ENCODE results near the gene STX10. TPM values are rescaled to one million over a fixed set of nuclear protein-coding genes. Genes with fewer than 3 reads are reported as not detected.

Gene STX10
- total RNA-seq, 2 donors from 2014 or later, result 30.8 to 83.4 TPM

DNA sequence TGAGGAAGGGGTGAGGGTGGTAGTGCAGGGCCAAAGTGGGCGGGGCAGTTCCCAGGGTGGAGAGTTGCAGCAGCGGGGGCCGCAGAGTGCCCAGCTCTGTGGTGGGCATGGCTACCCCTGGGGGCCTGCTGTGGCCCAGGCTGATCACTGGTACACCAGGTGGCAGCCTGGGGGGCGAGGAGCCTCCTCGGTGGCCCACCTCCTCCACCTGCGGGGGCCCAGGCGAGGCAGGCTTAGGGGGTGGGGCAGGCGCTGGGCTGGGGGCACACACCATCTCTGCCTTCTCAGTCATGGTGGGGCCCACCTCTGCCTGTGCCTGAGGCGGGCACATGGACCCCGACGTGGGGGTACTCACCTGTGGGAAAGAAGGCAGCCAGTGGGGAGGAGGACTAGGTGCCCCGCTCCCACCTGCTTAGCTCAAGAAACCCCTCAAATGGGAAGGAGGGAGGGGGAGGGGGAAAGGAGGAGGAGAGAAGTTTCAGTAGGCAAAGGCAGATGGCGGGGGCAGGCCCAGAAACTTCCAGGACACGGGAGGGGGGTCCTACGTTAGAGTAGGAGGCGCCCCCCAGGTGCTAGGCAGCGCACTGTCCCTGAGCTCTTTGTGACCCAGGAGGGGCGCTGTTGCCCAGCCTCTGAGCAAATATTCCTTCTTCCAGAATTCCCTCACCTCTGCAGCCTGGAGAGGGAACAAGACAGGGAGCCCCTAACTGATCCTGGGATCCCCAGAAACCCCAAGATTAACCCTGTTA is 49.2 kb downstream of the STX10 start:
- H3K27ac ChIP-seq, result peak overlapping the region in 1 of 2 donors; percentile 33
- TF ChIP-seq, protein P1, sequence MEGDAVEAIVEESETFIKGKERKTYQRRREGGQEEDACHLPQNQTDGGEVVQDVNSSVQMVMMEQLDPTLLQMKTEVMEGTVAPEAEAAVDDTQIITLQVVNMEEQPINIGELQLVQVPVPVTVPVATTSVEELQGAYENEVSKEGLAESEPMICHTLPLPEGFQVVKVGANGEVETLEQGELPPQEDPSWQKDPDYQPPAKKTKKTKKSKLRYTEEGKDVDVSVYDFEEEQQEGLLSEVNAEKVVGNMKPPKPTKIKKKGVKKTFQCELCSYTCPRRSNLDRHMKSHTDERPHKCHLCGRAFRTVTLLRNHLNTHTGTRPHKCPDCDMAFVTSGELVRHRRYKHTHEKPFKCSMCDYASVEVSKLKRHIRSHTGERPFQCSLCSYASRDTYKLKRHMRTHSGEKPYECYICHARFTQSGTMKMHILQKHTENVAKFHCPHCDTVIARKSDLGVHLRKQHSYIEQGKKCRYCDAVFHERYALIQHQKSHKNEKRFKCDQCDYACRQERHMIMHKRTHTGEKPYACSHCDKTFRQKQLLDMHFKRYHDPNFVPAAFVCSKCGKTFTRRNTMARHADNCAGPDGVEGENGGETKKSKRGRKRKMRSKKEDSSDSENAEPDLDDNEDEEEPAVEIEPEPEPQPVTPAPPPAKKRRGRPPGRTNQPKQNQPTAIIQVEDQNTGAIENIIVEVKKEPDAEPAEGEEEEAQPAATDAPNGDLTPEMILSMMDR (IDR thresholded peaks at IDR 0.05), result no peak
- peaks cover 15 to 52% of the 10 kb centered on the region in 2 donors for H3K4me1 ChIP-seq (ENCODE audit: control insufficient read depth in 1 of 2, low read depth in 2 of 2)
- ATAC-seq (ENCODE audit: insufficient number of reproducible peaks, low FRiP score, low read depth), result no peak
- H3K36me3 ChIP-seq, result peaks cover 1% of the 10 kb centered on the region
- no peak for DNase-seq (ENCODE audit: low spot score)
- no peaks in the 10 kb centered on the region for H3K9me3 ChIP-seq
- peak overlapping the region; percentile 65 for H3K4me3 ChIP-seq
- no peaks in the 10 kb centered on the region for H3K27me3 ChIP-seq (replicated peaks; ENCODE audit: insufficient read depth)

DNA sequence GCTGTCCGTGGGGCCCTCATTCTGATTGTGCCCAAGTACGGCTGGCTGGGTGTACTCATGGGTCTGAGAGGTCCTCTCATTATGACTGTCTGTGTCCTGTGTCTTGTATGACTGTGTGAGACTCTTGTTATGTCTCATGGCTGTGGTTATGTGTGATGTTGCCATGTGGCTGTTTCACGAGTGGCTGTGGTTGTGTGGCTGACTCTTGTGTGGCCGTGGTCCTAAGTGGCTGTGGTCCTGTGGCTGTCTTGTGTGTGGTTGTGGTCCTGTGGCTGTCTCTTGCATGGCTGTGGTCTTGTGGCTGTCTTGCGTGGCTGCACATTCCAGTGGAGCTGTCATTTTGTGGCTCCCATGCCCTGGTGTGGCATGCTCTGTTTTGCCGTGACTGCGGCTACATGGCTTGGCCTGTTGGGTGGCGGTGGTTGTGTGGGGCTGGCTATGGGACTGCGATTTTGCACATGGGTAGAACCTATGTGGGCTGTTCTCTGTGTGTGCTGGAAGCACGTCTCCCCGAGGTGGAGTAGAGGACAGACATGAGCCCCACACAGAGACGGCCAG is 50.1 kb downstream of the STX10 start:
- Histone ChIP-seq H3K27me3 (replicated peaks; ENCODE audit: insufficient read depth) (no peaks in the 10 kb centered on the region), H3K9me3 (no peaks in the 10 kb centered on the region), H3K36me3 (peaks cover 7% of the 10 kb centered on the region), H3K4me1 (ENCODE audit: control insufficient read depth in 1 of 2, low read depth in 2 of 2) (peaks cover 18 to 57% of the 10 kb centered on the region in 2 donors), H3K27ac (peak overlapping the region; percentile 40 to 65), H3K4me3 (no peak overlapping the region)
- TF ChIP-seq, protein P1 (IDR thresholded peaks at IDR 0.05), result no peak
- ATAC-seq (ENCODE audit: insufficient number of reproducible peaks, low FRiP score, low read depth) (no peak), DNase-seq (ENCODE audit: low spot score) (no peak)

GRCh38 chr19:13099073-13099999 is 50.8 kb downstream of the STX10 start:
- Histone ChIP-seq H3K4me1 (ENCODE audit: control insufficient read depth in 1 of 2, low read depth in 2 of 2) (peaks cover 18 to 64% of the 10 kb centered on the region in 2 donors), H3K27me3 (replicated peaks; ENCODE audit: insufficient read depth) (no peaks in the 10 kb centered on the region), H3K27ac (peak overlapping the region; percentile 43 to 65), H3K9me3 (no peaks in the 10 kb centered on the region), H3K36me3 (peaks cover 12% of the 10 kb centered on the region), H3K4me3 (peak overlapping the region; percentile 66)
- TF ChIP-seq, protein P1 (IDR thresholded peaks at IDR 0.05), result no peak
- ATAC-seq (ENCODE audit: insufficient number of reproducible peaks, low FRiP score, low read depth) (no peak), DNase-seq (ENCODE audit: low spot score) (no peak)

- TF ChIP-seq, protein P1 (IDR thresholded peaks at IDR 0.05), result no peak
- Histone ChIP-seq H3K27me3 (replicated peaks; ENCODE audit: insufficient read depth) (no peaks in the 10 kb centered on the region), H3K4me3 (peak overlapping the region; percentile 66), H3K4me1 (ENCODE audit: control insufficient read depth in 1 of 2, low read depth in 2 of 2) (peaks cover 26 to 73% of the 10 kb centered on the region in 2 donors), H3K9me3 (no peaks in the 10 kb centered on the region), H3K36me3 (peaks cover 12% of the 10 kb centered on the region), H3K27ac (peak overlapping the region; percentile 43 to 65)
- DNase-seq (ENCODE audit: low spot score), result no peak
- no peak for ATAC-seq (ENCODE audit: insufficient number of reproducible peaks, low FRiP score, low read depth)
Measured at GRCh38 chr19:13098277-13099072, 51.7 kb downstream of the STX10 start.

All from thoracic aorta (tissue), 2 donors.